ENCODE data around the gene GPX1.

GPX1 gene

GRCh38 chr3:49327485-49327884 lies 30.7 kb downstream of the GPX1 start:
- Histone ChIP-seq H3K4me1 (ENCODE audit: insufficient read depth, low read length, severe bottlenecking) (no peaks in the 10 kb centered on the region), H3K4me2 (ENCODE audit: low read length) (no peak overlapping the region), H3K79me2 (ENCODE audit: insufficient read depth, low read length) (no peaks in the 10 kb centered on the region), H2AFZ (ENCODE audit: low read length) (no peak overlapping the region), H3K4me3 (ENCODE audit: low read depth, low read length, poor library complexity, severe bottlenecking) (no peak overlapping the region), H3K9ac (ENCODE audit: low read length) (no peak overlapping the region), H4K20me1 (ENCODE audit: insufficient read depth, low read length) (no peaks in the 10 kb centered on the region), H3F3A (ENCODE audit: insufficient read depth, low read length) (no peaks in the 10 kb centered on the region), H3K9me3 (ENCODE audit: low read length) (no peaks in the 10 kb centered on the region), H3K27me3 (ENCODE audit: insufficient read depth, low read length) (no peaks in the 10 kb centered on the region), H3K27ac (ENCODE audit: low read depth, low read length, poor library complexity, severe bottlenecking) (no peak overlapping the region), H3K9me2 (ENCODE audit: low read depth, low read length) (no peaks in the 10 kb centered on the region), H3K36me3 (ENCODE audit: insufficient read depth, low read length) (peaks cover 85% of the 10 kb centered on the region)
- TF ChIP-seq EZH2 (IDR thresholded peaks at IDR 0.05; ENCODE audit: borderline replicate concordance, low read length), result no peak
- TF ChIP-seq CTCF (IDR thresholded peaks at IDR 0.05; ENCODE audit: low read length), result peak; percentile 25; the same call in 1 of the 2 replicates

- no peaks in the 10 kb centered on the region for H3F3A ChIP-seq (ENCODE audit: insufficient read depth, low read length)
- no peaks in the 10 kb centered on the region for H3K4me1 ChIP-seq (ENCODE audit: insufficient read depth, low read length, severe bottlenecking)
- H2AFZ ChIP-seq (ENCODE audit: low read length), result no peak overlapping the region
- no peaks in the 10 kb centered on the region for H3K9me2 ChIP-seq (ENCODE audit: low read depth, low read length)
- H3K27ac ChIP-seq (ENCODE audit: low read depth, low read length, poor library complexity, severe bottlenecking), result no peak overlapping the region
- no peak overlapping the region for H3K9ac ChIP-seq (ENCODE audit: low read length)
- H3K36me3 ChIP-seq (ENCODE audit: insufficient read depth, low read length), result peaks cover 88% of the 10 kb centered on the region
- no peaks in the 10 kb centered on the region for H3K9me3 ChIP-seq (ENCODE audit: low read length)
- no peaks in the 10 kb centered on the region for H3K79me2 ChIP-seq (ENCODE audit: insufficient read depth, low read length)
- H3K4me3 ChIP-seq (ENCODE audit: low read depth, low read length, poor library complexity, severe bottlenecking), result no peak overlapping the region
- H3K4me2 ChIP-seq (ENCODE audit: low read length), result no peak overlapping the region
- H4K20me1 ChIP-seq (ENCODE audit: insufficient read depth, low read length), result no peaks in the 10 kb centered on the region
- TF ChIP-seq EZH2 (IDR thresholded peaks at IDR 0.05; ENCODE audit: borderline replicate concordance, low read length), result no peak
- no peak for TF ChIP-seq CTCF (IDR thresholded peaks at IDR 0.05; ENCODE audit: low read length)
- H3K27me3 ChIP-seq (ENCODE audit: insufficient read depth, low read length), result no peaks in the 10 kb centered on the region
These were observed 33.4 kb downstream of the GPX1 start for GRCh38 chr3:49324768-49325167.

GRCh38 chr3:49316696-49317457 lies 41.3 kb downstream of the GPX1 start:
- H3K9me2 ChIP-seq (ENCODE audit: low read depth, low read length), result no peaks in the 10 kb centered on the region
- H3K9ac ChIP-seq (ENCODE audit: low read length), result no peak overlapping the region
- no peak overlapping the region for H3K27ac ChIP-seq (ENCODE audit: low read depth, low read length, poor library complexity, severe bottlenecking)
- no peaks in the 10 kb centered on the region for H3K79me2 ChIP-seq (ENCODE audit: insufficient read depth, low read length)
- no peaks in the 10 kb centered on the region for H3F3A ChIP-seq (ENCODE audit: insufficient read depth, low read length)
- no peaks in the 10 kb centered on the region for H3K4me1 ChIP-seq (ENCODE audit: insufficient read depth, low read length, severe bottlenecking)
- no peak overlapping the region for H3K4me3 ChIP-seq (ENCODE audit: low read depth, low read length, poor library complexity, severe bottlenecking)
- no peaks in the 10 kb centered on the region for H3K9me3 ChIP-seq (ENCODE audit: low read length)
- H2AFZ ChIP-seq (ENCODE audit: low read length), result no peak overlapping the region
- peaks cover 71% of the 10 kb centered on the region for H3K36me3 ChIP-seq (ENCODE audit: insufficient read depth, low read length)
- TF ChIP-seq EZH2 (IDR thresholded peaks at IDR 0.05; ENCODE audit: borderline replicate concordance, low read length), result no peak
- TF ChIP-seq CTCF (IDR thresholded peaks at IDR 0.05; ENCODE audit: low read length), result no peak
- no peaks in the 10 kb centered on the region for H3K27me3 ChIP-seq (ENCODE audit: insufficient read depth, low read length)
- no peak overlapping the region for H3K4me2 ChIP-seq (ENCODE audit: low read length)
- H4K20me1 ChIP-seq (ENCODE audit: insufficient read depth, low read length), result no peaks in the 10 kb centered on the region

Data from OCI-LY1 (cell line).